SK-N-SH (cell line): ENCODE measurements around the gene DUSP23. TPM values are rescaled to one million over a fixed set of nuclear protein-coding genes. Genes with fewer than 3 reads are reported as not detected.

Source experiments
- CTCF ChIA-PET: fragments of 300-600, 350-600 bp; formaldehyde crosslinking; extraction: SDS; loops from one replicate; lab custom pipeline; 2021; lab: Yijun Ruan, JAX
- POLR2A ChIA-PET: fragments of 350-600 bp; sonication (Branson Sonifier 250); formaldehyde crosslinking; extraction: SDS; loops from one replicate; lab custom pipeline; 2020; ENCODE audit warnings: antibody characterized with exemption, inconsistent platforms; lab: Yijun Ruan, JAX
- DNase-seq: peaks from one replicate; pipeline ENCODE4 v3.0.0; 2012
- H2AFZ ChIP-seq: fragments of 200-600 bp; sonication (generic); 2 replicates; pipeline ENCODE4 v1.8.1; 2016; ENCODE audit warnings: antibody characterized with exemption, mild to moderate bottlenecking, low read depth
- H3F3A ChIP-seq: fragments of 200-600 bp; sonication (generic); replicated peaks from 2 replicates; pipeline ENCODE3; 2016; ENCODE audit warnings: antibody characterized with exemption, mild to moderate bottlenecking; ENCODE audit not compliant: insufficient read depth
- H3K27ac ChIP-seq, 2 experiments: fragments of 200-500 bp in 1 of 2; fragments of 200-600 bp in 1 of 2; sonication (Bioruptor generic) in 1 of 2; sonication (generic), shearing (Covaris generic) in 1 of 2; 2 replicates each; pipeline versions ENCODE4 v1.5.1 to v1.6.1; 2014 to 2016; ENCODE audit warnings: low read depth in 2 of 2, inconsistent platforms in 1 of 2, low read length in 1 of 2, mild to moderate bottlenecking in 1 of 2, mixed read lengths in 1 of 2
- H3K27me3 ChIP-seq: fragments of 200-600 bp; sonication (generic), shearing (Covaris generic); 2 replicates; pipeline ENCODE4 v1.6.1; 2016; ENCODE audit warnings: mixed run types; ENCODE audit not compliant: insufficient read depth
- H3K36me3 ChIP-seq, 2 experiments: fragments of 200-500 bp in 1 of 2; fragments of 200-600 bp in 1 of 2; sonication (Bioruptor generic) in 1 of 2; sonication (generic) in 1 of 2; replicated peaks in 1 of 2; 2 replicates each; pipeline versions ENCODE3 to v1.5.1; 2014 to 2016; ENCODE audit warnings: low read length in 1 of 2, mild to moderate bottlenecking in 1 of 2; ENCODE audit not compliant: insufficient read depth in 2 of 2, control insufficient read depth in 1 of 2
- H3K4me1 ChIP-seq, 2 experiments: fragments of 200-500 bp in 1 of 2; fragments of 200-600 bp in 1 of 2; sonication (Bioruptor generic) in 1 of 2; sonication (generic), shearing (Covaris generic) in 1 of 2; 2 replicates each; pipeline versions ENCODE4 v1.5.1 to v1.6.1; 2014 to 2016; ENCODE audit warnings: low read depth in 1 of 2, low read length in 1 of 2, mixed run types in 1 of 2; ENCODE audit not compliant: insufficient read depth in 2 of 2, control insufficient read depth in 1 of 2
- H3K4me2 ChIP-seq: fragments of 200-600 bp; sonication (generic), shearing (Covaris generic); 2 replicates; pipeline ENCODE4 v1.6.1; 2017; ENCODE audit warnings: mixed run types
- H3K4me3 ChIP-seq, 2 experiments: fragments of 200-500 bp in 1 of 2; fragments of 200-600 bp in 1 of 2; sonication (Bioruptor generic) in 1 of 2; sonication (generic), shearing (Covaris generic) in 1 of 2; 2 replicates each; pipeline versions ENCODE4 v1.5.1 to v1.8.1; 2014 to 2016; ENCODE audit warnings: low read depth in 2 of 2, inconsistent platforms in 1 of 2, low read length in 1 of 2, mild to moderate bottlenecking in 1 of 2, mixed read lengths in 1 of 2, moderate library complexity in 1 of 2
- H3K79me2 ChIP-seq: fragments of 200-600 bp; sonication (generic); 2 replicates; pipeline ENCODE4 v1.8.1; 2017; ENCODE audit warnings: mild to moderate bottlenecking; ENCODE audit not compliant: insufficient read depth
- H3K9ac ChIP-seq: fragments of 200-600 bp; sonication (generic); 2 replicates; pipeline ENCODE4 v1.6.1; 2017; ENCODE audit warnings: mixed run types
- H3K9me2 ChIP-seq: fragments of 200-600 bp; sonication (generic); 2 replicates; pipeline ENCODE4 v1.6.1; 2017; ENCODE audit warnings: mixed run types
- H3K9me3 ChIP-seq: fragments of 200-600 bp; sonication (generic); 2 replicates; pipeline ENCODE4 v1.6.1; 2017; ENCODE audit warnings: mixed run types, mild to moderate bottlenecking, moderate library complexity
- H4K20me1 ChIP-seq: fragments of 200-600 bp; sonication (generic); 2 replicates; pipeline ENCODE4 v1.6.1; 2017; ENCODE audit warnings: mild to moderate bottlenecking, mixed run types; ENCODE audit not compliant: insufficient read depth
- CHD2 ChIP-seq: fragments of 150-350 bp; IDR thresholded peaks from 2 replicates; pipeline ENCODE4 v1.6.1; 2018; ENCODE audit warnings: low read length; ENCODE audit not compliant: partially characterized antibody
- EP300 ChIP-seq, 2 experiments: IDR thresholded peaks; 2 replicates each; pipeline versions ENCODE4 v1.4.0 to v1.6.1; 2012; ENCODE audit warnings: borderline replicate concordance in 1 of 2, low read depth in 1 of 2, low read length in 1 of 2
- FOXM1 ChIP-seq: IDR thresholded peaks from 2 replicates; pipeline ENCODE4 v1.4.0; 2012; ENCODE audit warnings: low read depth, mild to moderate bottlenecking
- GATA2 ChIP-seq: sonication (generic); formaldehyde crosslinking; IDR thresholded peaks from 2 replicates; pipeline ENCODE4 v1.5.0; 2020; ENCODE audit warnings: mild to moderate bottlenecking, missing genetic modification reagents
- MEF2A ChIP-seq: IDR thresholded peaks from 2 replicates; pipeline ENCODE4 v1.4.0; 2012; ENCODE audit warnings: low read depth, borderline replicate concordance
- TCF12 ChIP-seq: IDR thresholded peaks from 2 replicates; pipeline ENCODE4 v1.4.0; 2012
- WGBS: methylation state at CpG from one replicate; pipeline ENCODE4 v1.1.6; 2017; ENCODE audit warnings: low lambda C conversion rate; 5-methylcytosine and 5-hydroxymethylcytosine counted together
- polyA plus RNA-seq, 3 experiments: library from polyadenylated mRNA; depleted of rRNA; stranded (reverse); fragments of >200 nt; gene quantifications; 2 replicates each; pipeline ENCODE4 v1.2.3, GENCODE V29; 2012
- TF ChIP-seq, protein P1 (sequence below): fragments of 150-350 bp; IDR thresholded peaks from 2 replicates; pipeline ENCODE4 v1.6.1; 2017; ENCODE audit warnings: antibody characterized with exemption, low read length, low read depth, borderline replicate concordance
- TF ChIP-seq, protein P2 (sequence below): fragments of 150-350 bp; IDR thresholded peaks from 2 replicates; pipeline ENCODE4 v1.6.1; 2016; ENCODE audit warnings: mild to moderate bottlenecking, low read depth, low read length

The DUSP23 gene
- polyA plus RNA-seq, 1 of the 3 experiments (the other 2 are of a cell fraction), result 41.2 TPM

- 0 out of 4 replicates have a peak overlapping the region, but pooled peaks of 1 of the 2 experiments have one; percentile 2 for H3K4me3 ChIP-seq
- no peaks in the 10 kb centered on the region for H3K9me3 ChIP-seq
- H3K27me3 ChIP-seq, result no peaks in the 10 kb centered on the region
- H3K79me2 ChIP-seq, result no peaks in the 10 kb centered on the region
- H3K4me1 ChIP-seq, result peaks cover 0 to 27% of the 10 kb centered on the region in 2 experiments; a peak in 2 of 4 replicates
- H3K9ac ChIP-seq, result no peak overlapping the region
- H3K36me3 ChIP-seq, result no peaks in the 10 kb centered on the region
- peak overlapping the region; percentile 6 to 83; a peak in 2 of 4 replicates for H3K27ac ChIP-seq
- peak overlapping the region; percentile 25; the same call in 1 of the 2 replicates for H3K4me2 ChIP-seq
- no peaks in the 10 kb centered on the region for H4K20me1 ChIP-seq
- H2AFZ ChIP-seq, result no peak overlapping the region
- peak; percentile 52 for DNase-seq
- POLR2A ChIA-PET, result no interaction called here
- no peaks in the 10 kb centered on the region for H3K9me2 ChIP-seq
- CTCF ChIA-PET, result interaction anchor here (3.2 to 23.5 kb wide), 3 partner anchors 12 to 105 kb away, joined by 12 to 533 read pairs (median 45); no protein-coding TSS in a partner anchor
- TF ChIP-seq, protein P1, sequence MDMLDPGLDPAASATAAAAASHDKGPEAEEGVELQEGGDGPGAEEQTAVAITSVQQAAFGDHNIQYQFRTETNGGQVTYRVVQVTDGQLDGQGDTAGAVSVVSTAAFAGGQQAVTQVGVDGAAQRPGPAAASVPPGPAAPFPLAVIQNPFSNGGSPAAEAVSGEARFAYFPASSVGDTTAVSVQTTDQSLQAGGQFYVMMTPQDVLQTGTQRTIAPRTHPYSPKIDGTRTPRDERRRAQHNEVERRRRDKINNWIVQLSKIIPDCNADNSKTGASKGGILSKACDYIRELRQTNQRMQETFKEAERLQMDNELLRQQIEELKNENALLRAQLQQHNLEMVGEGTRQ, result no peak
- TF ChIP-seq FOXM1, result no peak
- TF ChIP-seq GATA2 (CRISPR knock-in tag), result peak; percentile 87
- peak; percentile 17 for TF ChIP-seq CHD2
- TF ChIP-seq TCF12, result peak; percentile 35
- TF ChIP-seq EP300 (IDR thresholded peaks at IDR 0.05; ENCODE audit: borderline replicate concordance in 1 of 2, low read depth in 1 of 2, low read length in 1 of 2), result peak in 1 of 2 experiments; percentile 60; a peak in 1 of 4 replicates
- H3F3A ChIP-seq, result peaks cover 4% of the 10 kb centered on the region
- 22% methylated on average over 3 of the region's 3 CpGs for WGBS
Measured at GRCh38 chr1:159786465-159786864, 5.7 kb downstream of the DUSP23 start.

GRCh38 chr1:159786966-159787365 is 6.2 kb downstream of the DUSP23 start:
- Histone ChIP-seq H3K9ac (no peak overlapping the region), H3K9me2 (no peaks in the 10 kb centered on the region), H3K36me3 (no peaks in the 10 kb centered on the region), H3K27ac (peak overlapping the region; percentile 6 to 83; a peak in 2 of 4 replicates), H3K4me3 (0 out of 4 replicates have a peak overlapping the region, but pooled peaks of 1 of the 2 experiments have one; percentile 2), H3K27me3 (no peaks in the 10 kb centered on the region), H3K79me2 (no peaks in the 10 kb centered on the region), H4K20me1 (no peaks in the 10 kb centered on the region), H2AFZ (no peak overlapping the region), H3K9me3 (no peaks in the 10 kb centered on the region), H3K4me1 (peaks cover 0 to 23% of the 10 kb centered on the region in 2 experiments; a peak in 2 of 4 replicates), H3F3A (peaks cover 5% of the 10 kb centered on the region), H3K4me2 (peak overlapping the region; percentile 25; the same call in 1 of the 2 replicates)
- ChIA-PET POLR2A (no interaction called here), CTCF (interaction anchor here (0.6 to 23.5 kb wide), 6 partner anchors 12 to 221 kb away, joined by 3 to 533 read pairs (median 8); no protein-coding TSS in a partner anchor)
- peak; percentile 49 for DNase-seq
- 50% methylated on average over 3 of the region's 3 CpGs for WGBS
- TF ChIP-seq MEF2A, result no peak
- TF ChIP-seq, protein P2, sequence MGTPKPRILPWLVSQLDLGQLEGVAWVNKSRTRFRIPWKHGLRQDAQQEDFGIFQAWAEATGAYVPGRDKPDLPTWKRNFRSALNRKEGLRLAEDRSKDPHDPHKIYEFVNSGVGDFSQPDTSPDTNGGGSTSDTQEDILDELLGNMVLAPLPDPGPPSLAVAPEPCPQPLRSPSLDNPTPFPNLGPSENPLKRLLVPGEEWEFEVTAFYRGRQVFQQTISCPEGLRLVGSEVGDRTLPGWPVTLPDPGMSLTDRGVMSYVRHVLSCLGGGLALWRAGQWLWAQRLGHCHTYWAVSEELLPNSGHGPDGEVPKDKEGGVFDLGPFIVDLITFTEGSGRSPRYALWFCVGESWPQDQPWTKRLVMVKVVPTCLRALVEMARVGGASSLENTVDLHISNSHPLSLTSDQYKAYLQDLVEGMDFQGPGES, result no peak
- TF ChIP-seq, protein P1, result no peak
